ENCODE measurements around the gene APOBEC4. TPM values are rescaled to one million over a fixed set of nuclear protein-coding genes. Genes with fewer than 3 reads are reported as not detected.

Gene APOBEC4
- total and polyA plus RNA-seq, 2 experiments from 2014 or later = not detected

DNA sequence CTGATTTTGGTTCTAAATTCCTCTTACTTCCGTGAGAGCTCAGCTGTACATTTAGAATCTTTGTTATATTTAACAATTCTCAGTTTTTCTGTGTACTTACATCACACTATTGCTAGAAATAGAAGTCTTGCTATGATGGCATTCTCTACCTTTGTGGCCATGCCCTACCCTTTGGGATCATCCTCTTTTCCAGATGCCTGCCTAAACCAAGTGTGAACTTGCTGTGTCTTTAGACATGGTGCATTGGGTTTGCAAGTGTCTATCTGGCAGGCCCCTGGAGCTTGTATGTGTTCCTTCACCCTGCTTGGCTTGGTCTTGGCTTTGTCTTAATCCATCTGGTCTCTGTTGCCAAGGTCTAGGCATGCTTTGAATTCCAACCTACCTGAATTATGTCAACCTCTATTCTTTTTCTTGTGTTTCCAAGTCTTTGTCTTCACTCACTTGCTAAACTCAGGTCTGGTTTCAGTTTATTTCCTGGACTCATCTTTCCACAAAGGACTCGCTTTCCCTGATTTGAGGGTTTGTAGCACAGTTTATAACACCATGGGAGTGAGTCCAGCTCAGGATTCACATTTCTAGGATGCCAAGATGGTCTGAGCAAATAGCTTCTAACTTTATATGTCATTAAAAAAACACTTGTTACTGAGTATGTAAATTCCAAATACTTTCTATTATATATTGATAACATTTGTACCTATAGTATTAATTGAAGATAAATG lies 20.6 kb upstream of the APOBEC4 start:
- TF ChIP-seq, protein P1, sequence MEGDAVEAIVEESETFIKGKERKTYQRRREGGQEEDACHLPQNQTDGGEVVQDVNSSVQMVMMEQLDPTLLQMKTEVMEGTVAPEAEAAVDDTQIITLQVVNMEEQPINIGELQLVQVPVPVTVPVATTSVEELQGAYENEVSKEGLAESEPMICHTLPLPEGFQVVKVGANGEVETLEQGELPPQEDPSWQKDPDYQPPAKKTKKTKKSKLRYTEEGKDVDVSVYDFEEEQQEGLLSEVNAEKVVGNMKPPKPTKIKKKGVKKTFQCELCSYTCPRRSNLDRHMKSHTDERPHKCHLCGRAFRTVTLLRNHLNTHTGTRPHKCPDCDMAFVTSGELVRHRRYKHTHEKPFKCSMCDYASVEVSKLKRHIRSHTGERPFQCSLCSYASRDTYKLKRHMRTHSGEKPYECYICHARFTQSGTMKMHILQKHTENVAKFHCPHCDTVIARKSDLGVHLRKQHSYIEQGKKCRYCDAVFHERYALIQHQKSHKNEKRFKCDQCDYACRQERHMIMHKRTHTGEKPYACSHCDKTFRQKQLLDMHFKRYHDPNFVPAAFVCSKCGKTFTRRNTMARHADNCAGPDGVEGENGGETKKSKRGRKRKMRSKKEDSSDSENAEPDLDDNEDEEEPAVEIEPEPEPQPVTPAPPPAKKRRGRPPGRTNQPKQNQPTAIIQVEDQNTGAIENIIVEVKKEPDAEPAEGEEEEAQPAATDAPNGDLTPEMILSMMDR (IDR thresholded peaks at IDR 0.05; ENCODE audit: low read depth, low read length) = no peak
- no peaks in the 10 kb centered on the region for H3K36me3 ChIP-seq
- DNase-seq (ENCODE audit: low read depth in 1 of 2, low spot score in 1 of 2) = no peak
- H3K9me3 ChIP-seq (ENCODE audit: low read depth) = no peaks in the 10 kb centered on the region
- H3K27me3 ChIP-seq = no peaks in the 10 kb centered on the region
- H3K4me3 ChIP-seq = no peak overlapping the region
- H3K4me1 ChIP-seq (ENCODE audit: low read depth) = peaks cover 32% of the 10 kb centered on the region
- H3K27ac ChIP-seq = no peak overlapping the region

DNA sequence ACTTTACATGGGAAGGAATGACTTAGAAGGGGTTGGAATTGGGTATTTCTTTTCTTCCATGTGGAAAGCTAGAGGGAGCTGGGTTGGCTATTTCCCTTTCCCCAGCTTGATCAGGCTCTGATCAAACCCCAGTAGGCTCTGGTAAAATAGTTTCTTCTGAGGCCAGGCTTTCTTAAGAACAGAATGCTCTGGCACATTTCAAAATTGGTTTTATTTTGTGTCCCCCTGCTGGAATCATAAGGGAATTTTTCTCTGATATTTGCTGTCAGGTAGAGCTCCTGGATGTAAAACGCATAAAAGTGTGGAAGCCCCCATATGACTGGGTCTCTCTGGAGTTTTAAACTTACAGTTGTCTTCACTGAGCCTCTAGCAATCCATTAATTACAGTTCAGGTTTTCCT lies 17.1 kb upstream of the APOBEC4 start:
- H3K9me3 ChIP-seq (ENCODE audit: low read depth) = no peaks in the 10 kb centered on the region
- no peak overlapping the region for H3K27ac ChIP-seq
- H3K27me3 ChIP-seq = no peaks in the 10 kb centered on the region
- DNase-seq (ENCODE audit: low read depth in 1 of 2, low spot score in 1 of 2) = no peak
- H3K36me3 ChIP-seq = no peaks in the 10 kb centered on the region
- no peaks in the 10 kb centered on the region for H3K4me1 ChIP-seq (ENCODE audit: low read depth)
- H3K4me3 ChIP-seq = no peak overlapping the region
- TF ChIP-seq, protein P1 (IDR thresholded peaks at IDR 0.05; ENCODE audit: low read depth, low read length) = peak; percentile 7

DNA sequence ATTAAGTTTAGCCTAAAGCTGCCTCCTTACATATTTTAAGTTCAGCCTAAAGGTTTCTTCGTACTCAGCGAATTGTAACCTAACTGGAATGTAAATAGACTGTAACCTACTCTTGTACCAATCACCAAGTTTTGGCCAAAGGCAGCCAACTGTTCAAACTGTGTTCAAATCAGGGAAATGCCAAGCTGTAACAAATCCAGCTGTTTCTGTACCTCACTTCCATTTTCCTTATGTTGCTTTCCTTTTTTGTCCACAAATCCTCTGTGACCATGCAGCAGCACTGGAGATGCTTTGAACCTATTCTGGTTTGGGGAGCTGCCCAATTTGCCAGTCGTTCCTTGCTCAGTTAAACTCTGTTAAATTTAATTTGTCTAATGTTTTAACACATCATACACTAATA lies 3.2 kb upstream of the APOBEC4 start:
- Histone ChIP-seq H3K9me3 (ENCODE audit: low read depth) (no peaks in the 10 kb centered on the region), H3K27ac (no peak overlapping the region), H3K36me3 (no peaks in the 10 kb centered on the region), H3K4me1 (ENCODE audit: low read depth) (peaks cover 29% of the 10 kb centered on the region), H3K4me3 (no peak overlapping the region), H3K27me3 (no peaks in the 10 kb centered on the region)
- no peak for DNase-seq (ENCODE audit: low read depth in 1 of 2, low spot score in 1 of 2)
- TF ChIP-seq, protein P1 (IDR thresholded peaks at IDR 0.05; ENCODE audit: low read depth, low read length) = no peak

DNA sequence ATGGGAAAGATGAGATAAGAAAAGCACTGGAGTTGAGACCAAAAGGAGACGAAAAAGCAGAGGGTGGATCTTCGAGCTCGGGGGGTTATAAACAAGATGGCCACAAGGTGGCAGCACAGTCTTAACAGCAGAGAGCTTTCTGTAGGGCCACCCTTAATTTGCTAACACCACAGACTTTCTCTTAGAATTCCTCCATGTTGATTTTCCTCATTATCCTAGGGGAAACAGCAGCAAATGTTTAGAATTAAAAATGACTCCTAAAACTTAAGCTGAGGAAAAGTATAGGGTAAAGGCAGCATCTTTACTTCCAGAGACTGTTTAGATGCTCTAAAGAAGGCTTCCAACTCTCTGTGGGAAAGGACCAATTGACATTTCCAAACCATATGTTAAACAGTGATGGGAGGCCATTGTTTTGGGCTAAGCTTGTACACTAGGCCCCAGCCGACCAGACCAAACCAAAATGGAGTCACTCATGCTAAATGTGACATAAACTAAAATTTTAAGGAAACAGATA lies 2.5 kb upstream of the APOBEC4 start:
- no peaks in the 10 kb centered on the region for H3K9me3 ChIP-seq (ENCODE audit: low read depth)
- TF ChIP-seq, protein P1 (IDR thresholded peaks at IDR 0.05; ENCODE audit: low read depth, low read length) = peak; percentile 81
- peak; percentile 87 to 88 for DNase-seq (ENCODE audit: low read depth in 1 of 2, low spot score in 1 of 2)

DNA sequence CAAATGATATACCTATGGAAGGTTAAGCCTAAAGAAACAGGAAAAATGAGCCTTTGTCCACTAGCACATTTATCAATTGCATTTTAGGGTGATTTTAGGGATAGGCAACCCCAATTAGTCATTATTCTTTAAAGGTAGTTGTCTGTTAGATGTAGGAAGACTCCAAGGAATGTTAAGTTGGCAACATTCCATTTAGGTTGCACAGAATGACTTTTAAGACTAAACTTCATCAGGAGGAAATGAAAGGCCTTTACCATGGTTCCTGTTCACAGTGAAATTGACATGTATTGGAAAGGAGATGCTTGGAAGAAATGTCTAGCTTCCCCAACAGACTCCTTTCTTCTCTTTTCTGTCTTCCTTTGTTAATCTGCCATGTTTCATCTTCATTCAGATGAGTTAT lies 1.6 kb upstream of the APOBEC4 start:
- Histone ChIP-seq H3K27me3 (no peaks in the 10 kb centered on the region), H3K4me3 (no peak overlapping the region), H3K27ac (peak overlapping the region; percentile 75), H3K36me3 (no peaks in the 10 kb centered on the region), H3K9me3 (ENCODE audit: low read depth) (no peaks in the 10 kb centered on the region), H3K4me1 (ENCODE audit: low read depth) (peaks cover 29% of the 10 kb centered on the region)
- DNase-seq (ENCODE audit: low read depth in 1 of 2, low spot score in 1 of 2) = no peak
- TF ChIP-seq, protein P1 (IDR thresholded peaks at IDR 0.05; ENCODE audit: low read depth, low read length) = no peak

More for the DNA sequence above, 2.5 kb upstream of the APOBEC4 start:
- no peaks in the 10 kb centered on the region for H3K27me3 ChIP-seq
- H3K4me3 ChIP-seq = no peak overlapping the region
- H3K36me3 ChIP-seq = no peaks in the 10 kb centered on the region
- H3K4me1 ChIP-seq (ENCODE audit: low read depth) = peaks cover 29% of the 10 kb centered on the region
- no peak overlapping the region for H3K27ac ChIP-seq
